Mesothelial cell of epicardium (in vitro differentiated cells): ENCODE data around the gene FILIP1. TPM values are rescaled to one million over a fixed set of nuclear protein-coding genes. Genes with fewer than 3 reads are reported as not detected.

ENCODE experiments used
- DNase-seq, 2 experiments: peaks; one replicate each; pipeline ENCODE4 v3.0.0; 2021; ENCODE audit warnings: low spot score in 2 of 2; ENCODE audit not compliant: unreplicated experiment in 2 of 2
- H3K27ac Mint-ChIP-seq: 2 replicates; pipeline ENCODE4 v1.8.0; 2021; ENCODE audit warnings: mixed read lengths
- H3K27me3 Mint-ChIP-seq: 2 replicates; pipeline ENCODE4 v1.8.0; 2021; ENCODE audit warnings: low read depth, mixed read lengths
- H3K36me3 Mint-ChIP-seq: 2 replicates; pipeline ENCODE4 v1.8.0; 2021; ENCODE audit warnings: mixed read lengths
- H3K4me1 Mint-ChIP-seq: 2 replicates; pipeline ENCODE4 v1.8.0; 2021; ENCODE audit warnings: mixed read lengths
- H3K4me3 Mint-ChIP-seq: 2 replicates; pipeline ENCODE4 v1.8.0; 2021; ENCODE audit warnings: mild to moderate bottlenecking, moderate library complexity, mixed read lengths
- H3K9me3 Mint-ChIP-seq: 2 replicates; pipeline ENCODE4 v1.8.0; 2021; ENCODE audit warnings: mixed read lengths
- total RNA-seq: library from RNA; stranded (reverse); gene quantifications from 3 replicates; pipeline ENCODE4 v1.2.1, GENCODE V29; 2021
- TF ChIP-seq, protein P1 (sequence below): fragments of 200-600 bp; sonication (generic); IDR thresholded peaks from one replicate; pipeline ENCODE4 v1.5.0; 2021; ENCODE audit warnings: antibody characterized with exemption; ENCODE audit not compliant: unreplicated experiment

The FILIP1 gene
- total RNA-seq, 1 donor from 2014 or later: 11.3 TPM

DNA sequence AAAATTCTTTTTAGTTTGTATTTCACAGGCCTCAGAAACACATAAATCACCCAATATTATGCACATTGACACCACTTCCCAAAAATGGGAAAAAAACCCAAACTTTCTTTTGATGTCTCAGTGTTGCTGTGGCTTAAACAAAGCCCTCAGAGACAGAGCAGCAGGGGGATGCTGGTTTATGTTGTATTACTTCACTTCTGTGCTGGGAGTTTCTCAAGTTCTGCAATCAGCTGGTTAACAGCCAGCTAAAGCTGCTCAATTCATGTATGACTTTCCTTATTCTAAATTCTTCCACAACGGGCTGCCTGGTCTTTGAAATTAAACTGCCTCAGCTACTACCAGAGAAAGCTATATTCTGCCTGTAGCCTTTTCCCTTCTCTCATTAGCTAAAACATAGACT lies 5.6 kb downstream of the FILIP1 start:
- peaks cover 55% of the 10 kb centered on the region for H3K4me1 Mint-ChIP-seq
- H3K36me3 Mint-ChIP-seq: no peaks in the 10 kb centered on the region
- H3K9me3 Mint-ChIP-seq: no peaks in the 10 kb centered on the region
- peak overlapping the region; percentile 95 for H3K27ac Mint-ChIP-seq
- DNase-seq: no peak
- TF ChIP-seq, protein P1, sequence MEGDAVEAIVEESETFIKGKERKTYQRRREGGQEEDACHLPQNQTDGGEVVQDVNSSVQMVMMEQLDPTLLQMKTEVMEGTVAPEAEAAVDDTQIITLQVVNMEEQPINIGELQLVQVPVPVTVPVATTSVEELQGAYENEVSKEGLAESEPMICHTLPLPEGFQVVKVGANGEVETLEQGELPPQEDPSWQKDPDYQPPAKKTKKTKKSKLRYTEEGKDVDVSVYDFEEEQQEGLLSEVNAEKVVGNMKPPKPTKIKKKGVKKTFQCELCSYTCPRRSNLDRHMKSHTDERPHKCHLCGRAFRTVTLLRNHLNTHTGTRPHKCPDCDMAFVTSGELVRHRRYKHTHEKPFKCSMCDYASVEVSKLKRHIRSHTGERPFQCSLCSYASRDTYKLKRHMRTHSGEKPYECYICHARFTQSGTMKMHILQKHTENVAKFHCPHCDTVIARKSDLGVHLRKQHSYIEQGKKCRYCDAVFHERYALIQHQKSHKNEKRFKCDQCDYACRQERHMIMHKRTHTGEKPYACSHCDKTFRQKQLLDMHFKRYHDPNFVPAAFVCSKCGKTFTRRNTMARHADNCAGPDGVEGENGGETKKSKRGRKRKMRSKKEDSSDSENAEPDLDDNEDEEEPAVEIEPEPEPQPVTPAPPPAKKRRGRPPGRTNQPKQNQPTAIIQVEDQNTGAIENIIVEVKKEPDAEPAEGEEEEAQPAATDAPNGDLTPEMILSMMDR: no peak
- no peaks in the 10 kb centered on the region for H3K27me3 Mint-ChIP-seq
- no peak overlapping the region for H3K4me3 Mint-ChIP-seq

DNA sequence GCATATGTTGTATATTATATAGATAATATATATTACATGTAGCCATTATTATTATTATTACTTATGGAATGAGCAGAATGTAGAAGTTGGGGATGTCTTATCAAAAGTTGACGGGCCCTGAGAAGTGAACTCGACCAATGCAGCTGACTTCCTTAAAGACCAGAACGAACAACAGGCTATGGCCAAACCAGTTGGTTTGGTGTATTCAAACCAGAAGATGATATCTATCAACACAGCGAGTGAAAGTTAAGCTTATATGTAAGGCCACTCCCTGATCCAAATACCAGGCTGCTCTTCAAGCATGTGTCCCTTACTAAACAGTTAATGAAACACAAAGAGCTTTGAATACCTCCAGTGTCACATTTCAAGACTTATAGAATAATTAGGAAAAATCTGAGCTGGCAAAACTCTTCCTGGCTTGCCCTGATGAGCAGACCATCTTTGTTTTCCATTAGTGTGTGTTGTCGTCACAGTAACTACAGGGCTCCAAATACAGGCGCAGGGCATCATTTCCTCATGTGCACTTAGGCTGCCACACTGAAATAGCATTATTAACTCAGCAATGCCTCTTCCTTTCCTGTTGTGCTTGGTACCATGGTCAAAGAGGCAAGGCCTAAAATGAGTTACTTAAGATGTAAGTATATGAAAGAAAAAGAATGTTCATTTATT lies 6.6 kb downstream of the FILIP1 start:
- peaks cover 47% of the 10 kb centered on the region for H3K4me1 Mint-ChIP-seq
- TF ChIP-seq, protein P1: no peak
- DNase-seq: no peak
- H3K27ac Mint-ChIP-seq: peak overlapping the region; percentile 95
- H3K9me3 Mint-ChIP-seq: no peaks in the 10 kb centered on the region
- no peaks in the 10 kb centered on the region for H3K36me3 Mint-ChIP-seq
- no peaks in the 10 kb centered on the region for H3K27me3 Mint-ChIP-seq
- H3K4me3 Mint-ChIP-seq: no peak overlapping the region

DNA sequence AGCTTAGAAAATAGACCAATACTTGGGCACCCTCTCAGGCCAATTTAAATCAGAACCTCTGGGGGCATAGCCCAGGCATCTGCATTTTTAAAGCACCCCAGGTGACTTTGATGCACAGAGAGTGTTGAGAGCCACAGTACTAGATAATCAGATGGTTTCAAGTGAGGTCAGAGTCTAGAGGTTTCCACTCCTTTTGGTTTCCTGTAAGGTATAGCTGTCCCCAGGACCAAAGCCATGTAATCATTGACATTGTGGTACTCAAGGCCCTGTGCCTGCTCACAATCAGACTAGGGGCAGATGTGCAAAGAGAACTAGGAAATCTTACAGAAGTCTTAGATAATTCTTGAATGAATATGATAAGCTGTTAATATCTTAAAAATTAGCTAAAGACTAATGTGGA lies 9.1 kb downstream of the FILIP1 start:
- no peaks in the 10 kb centered on the region for H3K27me3 Mint-ChIP-seq
- DNase-seq: no peak
- H3K36me3 Mint-ChIP-seq: no peaks in the 10 kb centered on the region
- H3K27ac Mint-ChIP-seq: no peak overlapping the region
- TF ChIP-seq, protein P1: no peak
- H3K4me1 Mint-ChIP-seq: peaks cover 40% of the 10 kb centered on the region
- no peaks in the 10 kb centered on the region for H3K9me3 Mint-ChIP-seq
- no peak overlapping the region for H3K4me3 Mint-ChIP-seq

DNA sequence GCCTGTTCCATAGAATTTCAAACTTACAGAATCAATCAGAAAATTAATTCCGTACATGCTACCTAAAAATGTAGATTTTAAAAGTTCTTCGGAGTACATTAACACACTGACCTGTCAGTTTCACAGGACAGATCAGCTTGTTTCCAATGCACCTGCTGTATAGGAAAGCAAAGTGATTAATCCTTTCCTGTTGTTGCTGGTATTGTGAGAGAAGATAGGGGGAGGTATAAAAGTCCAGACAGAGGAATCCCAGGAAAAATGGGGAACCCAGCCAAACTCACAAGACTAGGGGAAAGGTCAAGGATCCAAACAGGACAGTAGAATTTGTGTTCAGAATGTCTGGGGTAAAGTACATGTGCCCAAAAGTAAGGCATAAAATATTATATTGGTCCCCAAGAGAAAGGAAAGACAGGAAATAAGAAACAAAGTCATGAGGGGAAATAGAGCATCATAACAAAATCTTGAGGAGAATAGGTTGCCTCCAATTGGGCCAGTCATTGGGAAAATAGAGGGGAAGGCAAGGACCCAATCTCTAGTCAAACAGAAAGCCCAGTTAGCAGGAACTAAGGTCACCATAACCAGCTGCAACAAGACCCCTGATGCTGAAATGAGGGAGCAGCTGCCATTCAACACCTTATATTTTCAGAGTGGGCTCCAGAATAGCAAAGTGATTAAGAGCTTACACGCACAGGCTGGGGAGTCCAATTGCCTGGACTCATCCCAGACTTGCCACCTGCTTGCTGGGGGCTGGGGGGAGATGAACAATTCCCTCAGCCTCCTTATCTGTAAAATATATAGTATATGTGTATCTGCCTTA lies 10.3 kb downstream of the FILIP1 start:
- Mint-ChIP-seq H3K27me3 (no peaks in the 10 kb centered on the region), H3K4me3 (no peak overlapping the region), H3K4me1 (peaks cover 31% of the 10 kb centered on the region), H3K27ac (no peak overlapping the region), H3K36me3 (no peaks in the 10 kb centered on the region), H3K9me3 (no peaks in the 10 kb centered on the region)
- DNase-seq: no peak
- TF ChIP-seq, protein P1: no peak

DNA sequence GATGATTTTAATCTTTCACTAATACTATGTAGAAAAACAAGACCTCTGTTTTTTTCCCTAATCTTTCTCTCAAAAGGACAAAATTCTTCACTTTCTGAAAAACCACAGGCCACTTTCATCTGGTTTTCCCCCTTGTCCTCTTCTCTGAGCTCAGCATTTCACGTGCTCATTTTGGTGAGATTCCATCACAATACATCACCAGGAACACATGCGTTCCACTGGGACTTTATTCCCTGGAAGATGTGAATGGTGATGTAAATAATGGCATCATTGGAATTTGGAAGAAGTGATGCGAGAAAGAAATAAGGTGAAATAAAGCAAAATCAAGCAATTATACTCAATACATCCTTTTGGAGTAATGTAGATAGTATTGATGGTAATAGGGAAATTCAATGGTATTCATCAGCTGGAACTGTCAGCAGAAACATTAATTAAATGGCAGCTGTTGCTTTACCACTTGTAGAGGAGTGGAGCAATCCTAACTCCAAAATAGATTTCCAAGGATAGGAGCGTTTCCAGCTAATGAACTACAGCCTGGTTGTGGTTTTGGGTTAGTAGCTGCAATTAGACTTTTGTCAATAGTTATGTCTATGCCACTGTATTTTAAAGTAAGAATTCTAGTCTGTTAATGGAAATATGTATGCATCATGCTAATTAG lies 11.5 kb downstream of the FILIP1 start:
- peaks cover 26% of the 10 kb centered on the region for H3K4me1 Mint-ChIP-seq
- TF ChIP-seq, protein P1: no peak
- no peaks in the 10 kb centered on the region for H3K27me3 Mint-ChIP-seq
- no peaks in the 10 kb centered on the region for H3K9me3 Mint-ChIP-seq
- H3K27ac Mint-ChIP-seq: no peak overlapping the region
- no peak for DNase-seq
- no peaks in the 10 kb centered on the region for H3K36me3 Mint-ChIP-seq
- H3K4me3 Mint-ChIP-seq: no peak overlapping the region
